HEK293 (cell line): ENCODE results near the gene HMCN2.

Experiments used
- CTCF ChIA-PET: fragments of 350-600 bp; formaldehyde crosslinking; extraction: SDS; loops from one replicate; lab custom pipeline; 2021; ENCODE audit warnings: antibody characterized with exemption; lab: Yijun Ruan, JAX
- POLR2A ChIA-PET: fragments of 300-600 bp; formaldehyde crosslinking; extraction: SDS; loops from one replicate; lab custom pipeline; 2020; ENCODE audit warnings: antibody characterized with exemption, inconsistent platforms; lab: Yijun Ruan, JAX
- H3K27ac ChIP-seq: fragments of 200-500 bp; sonication (Bioruptor generic); 2 replicates; pipeline ENCODE4 v1.5.1; 2014; ENCODE audit warnings: low read depth, low read length, control low read depth, inconsistent platforms; ENCODE audit errors: extremely low read depth
- H3K36me3 ChIP-seq, 2 experiments: fragments of 200-500 bp in 1 of 2; sonication (Bioruptor generic) in 1 of 2; 1 replicate in 1 of 2; 2 replicates in 1 of 2; pipeline ENCODE4 v1.5.1; 2014 to 2017; ENCODE audit warnings: inconsistent platforms in 2 of 2, low read length in 2 of 2; ENCODE audit not compliant: control insufficient read depth in 2 of 2, insufficient read depth in 1 of 2
- H3K4me1 ChIP-seq: fragments of 200-500 bp; sonication (Bioruptor generic); 2 replicates; pipeline ENCODE4 v1.5.1; 2014; ENCODE audit warnings: mild to moderate bottlenecking, low read length, inconsistent platforms; ENCODE audit not compliant: control insufficient read depth, insufficient read depth
- H3K4me3 ChIP-seq: 2 replicates; pipeline ENCODE4 v1.5.1; 2011; ENCODE audit warnings: low read depth, mild to moderate bottlenecking, control low read depth, low read length, moderate library complexity
- H3K9me3 ChIP-seq: fragments of 200-500 bp; sonication (Bioruptor generic); 2 replicates; pipeline ENCODE4 v1.5.1; 2014; ENCODE audit warnings: low read depth, low read length, inconsistent platforms; ENCODE audit not compliant: control insufficient read depth, insufficient read depth
- GLIS1 ChIP-seq: fragments of 450-650 bp; formaldehyde crosslinking; IDR thresholded peaks from 2 replicates; pipeline ENCODE4 v1.5.1; 2016; ENCODE audit warnings: missing biosample characterization, missing genetic modification characterization
- GLIS2 ChIP-seq: fragments of 450-650 bp; formaldehyde crosslinking; IDR thresholded peaks from 2 replicates; pipeline ENCODE4 v1.5.1; 2016; ENCODE audit warnings: missing biosample characterization, missing genetic modification characterization
- SCRT2 ChIP-seq: fragments of 450-650 bp; formaldehyde crosslinking; IDR thresholded peaks from 2 replicates; pipeline ENCODE4 v1.5.1; 2016; ENCODE audit warnings: missing biosample characterization, missing genetic modification characterization
- ZBTB21 ChIP-seq: fragments of 450-650 bp; formaldehyde crosslinking; IDR thresholded peaks from 2 replicates; pipeline ENCODE4 v1.5.1; 2017; ENCODE audit warnings: missing biosample characterization, missing genetic modification characterization
- ZBTB48 ChIP-seq: fragments of 450-650 bp; formaldehyde crosslinking; IDR thresholded peaks from 2 replicates; pipeline ENCODE4 v1.5.1; 2016; ENCODE audit warnings: missing biosample characterization, missing genetic modification characterization
- ZBTB8A ChIP-seq: fragments of 450-650 bp; formaldehyde crosslinking; IDR thresholded peaks from 2 replicates; pipeline ENCODE4 v1.5.1; 2016; ENCODE audit warnings: missing biosample characterization, missing genetic modification characterization
- ZFHX2 ChIP-seq: fragments of 450-650 bp; formaldehyde crosslinking; conservative IDR thresholded peaks from 2 replicates; pipeline ENCODE4 v1.5.1; 2016; ENCODE audit warnings: missing biosample characterization, missing genetic modification characterization
- ZFP41 ChIP-seq: fragments of 450-650 bp; formaldehyde crosslinking; IDR thresholded peaks from 2 replicates; pipeline ENCODE4 v1.5.1; 2016; ENCODE audit warnings: missing biosample characterization, missing genetic modification characterization, borderline replicate concordance
- ZIC2 ChIP-seq: fragments of 450-650 bp; formaldehyde crosslinking; IDR thresholded peaks from 2 replicates; pipeline ENCODE4 v1.5.1; 2016; ENCODE audit warnings: missing biosample characterization, missing genetic modification characterization
- ZNF302 ChIP-seq: fragments of 450-650 bp; formaldehyde crosslinking; IDR thresholded peaks from 2 replicates; pipeline ENCODE4 v1.5.1; 2016; ENCODE audit warnings: missing biosample characterization, missing genetic modification characterization, low read depth
- ZNF404 ChIP-seq: fragments of 450-650 bp; formaldehyde crosslinking; IDR thresholded peaks from 2 replicates; pipeline ENCODE4 v1.5.1; 2017; ENCODE audit warnings: missing biosample characterization, missing genetic modification characterization
- ZNF521 ChIP-seq: fragments of 450-650 bp; formaldehyde crosslinking; IDR thresholded peaks from 2 replicates; pipeline ENCODE4 v1.5.1; 2017; ENCODE audit warnings: missing biosample characterization, mild to moderate bottlenecking, missing genetic modification characterization

The HMCN2 gene

DNA sequence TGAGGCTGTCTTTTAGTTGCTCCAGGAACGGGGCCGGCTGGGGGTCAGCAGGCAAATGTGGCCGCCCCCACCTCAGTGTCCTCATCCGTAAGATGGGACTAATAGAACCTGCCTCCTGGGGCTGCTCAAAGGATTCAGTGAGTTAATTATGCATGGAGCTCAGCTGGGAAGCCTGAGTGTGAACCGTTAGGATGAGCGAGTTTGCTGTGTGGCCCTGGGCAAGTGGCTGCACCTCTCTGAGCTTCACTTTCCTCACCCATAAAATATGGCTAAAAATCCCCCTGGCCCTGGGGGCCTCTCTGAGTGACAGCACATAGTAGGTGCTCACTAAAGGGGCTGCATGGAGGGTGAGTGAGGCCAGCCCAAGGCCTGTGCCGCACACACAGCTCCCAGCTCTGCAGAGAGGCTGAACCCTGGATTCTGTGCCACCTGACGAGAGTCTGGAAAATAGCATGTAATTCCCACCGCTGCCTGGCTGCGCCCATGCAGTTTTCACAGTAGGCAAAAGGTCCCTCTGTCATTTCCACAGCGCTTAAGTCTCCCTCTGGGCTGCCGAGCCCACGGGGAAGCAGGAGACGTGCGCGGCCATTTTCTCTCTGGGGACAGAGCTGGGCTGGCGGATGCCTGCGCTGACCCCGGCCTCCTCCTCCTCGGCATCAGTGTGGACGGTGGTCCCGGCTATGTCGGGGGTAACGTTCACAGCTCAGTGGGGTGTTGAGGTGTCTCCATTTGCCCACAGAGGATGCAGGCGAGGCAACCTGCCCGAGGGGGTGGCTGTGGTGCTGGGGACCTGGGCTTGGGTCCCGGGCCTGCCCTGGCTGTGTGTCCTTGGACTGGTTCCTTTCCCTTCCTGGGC, 197.4 kb downstream of the HMCN2 start (continued):
- TF ChIP-seq ZNF521 (tag by site-specific recombination): no peak
- no peak for TF ChIP-seq ZBTB8A (tag by site-specific recombination)

DNA sequence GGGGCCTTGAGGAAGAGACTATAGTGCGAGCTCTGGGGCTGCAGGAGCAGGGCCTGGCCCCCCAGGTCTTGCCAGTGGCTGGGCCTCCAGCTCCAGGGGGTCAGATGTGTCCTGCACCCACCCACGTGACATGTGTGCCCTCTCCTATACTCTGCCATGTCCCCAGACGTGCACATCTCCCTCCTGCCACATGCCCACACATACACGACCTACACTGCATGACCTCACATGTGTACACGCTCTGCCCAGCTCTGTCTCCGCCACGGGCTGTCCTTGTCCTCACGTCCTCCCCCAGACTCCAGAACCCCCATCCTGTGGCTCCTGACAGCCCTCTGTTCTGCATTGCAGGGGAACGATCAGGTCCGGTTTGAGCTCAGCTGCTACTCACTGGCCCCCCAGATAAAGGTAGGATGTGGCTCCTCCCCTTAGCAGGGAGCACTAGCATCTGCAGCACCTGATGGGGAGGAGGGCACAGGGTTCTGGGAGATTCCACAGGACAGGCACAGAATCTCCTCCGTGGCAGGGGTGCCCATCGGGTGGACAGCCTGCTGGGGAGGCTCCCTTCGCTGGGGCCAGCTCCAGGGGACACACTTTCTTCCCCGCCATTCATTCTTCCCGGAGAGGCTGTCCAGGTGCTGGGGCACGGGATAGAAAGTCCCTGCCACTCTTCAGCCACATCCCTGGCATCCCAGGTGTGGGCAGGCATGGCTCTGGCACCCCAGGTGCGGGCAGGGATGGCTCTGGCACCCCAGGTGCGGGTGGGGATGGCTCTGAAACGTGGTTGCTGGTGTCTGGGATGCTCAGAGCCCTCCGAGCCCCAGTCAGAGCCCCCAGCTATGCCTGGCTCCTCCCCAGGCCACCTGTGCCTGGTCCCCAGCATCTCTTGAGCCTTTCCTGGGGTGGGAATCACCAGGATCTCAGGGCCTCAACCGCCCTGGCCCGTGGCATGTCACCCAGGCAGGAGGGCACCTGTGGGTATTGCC, 198.5 kb downstream of the HMCN2 start:
- Histone ChIP-seq H3K27ac (no peak overlapping the region), H3K4me1 (no peaks in the 10 kb centered on the region), H3K4me3 (no peak overlapping the region), H3K9me3 (no peaks in the 10 kb centered on the region), H3K36me3 (peaks cover 0 to 7% of the 10 kb centered on the region in 2 experiments; a peak in 1 of 3 replicates)
- TF ChIP-seq ZFP41 (tag by site-specific recombination) (no peak), ZFHX2 (tag by site-specific recombination) (peak; percentile 21; the same call in 1 of the 2 replicates), GLIS1 (tag by site-specific recombination) (peak; percentile 33; the same call in 1 of the 2 replicates)
- POLR2A ChIA-PET: interaction anchor here (0.5 to 1.8 kb wide), 3 partner anchors 125 to 218 kb away, joined by 4 to 8 read pairs (median 7); no protein-coding TSS in a partner anchor
- CTCF ChIA-PET: interaction anchor here (1.2 to 15.5 kb wide), 5 partner anchors 223 to 406 kb away, joined by 3 to 305 read pairs (median 9); partner anchors contain the start of gene EXOSC2

DNA sequence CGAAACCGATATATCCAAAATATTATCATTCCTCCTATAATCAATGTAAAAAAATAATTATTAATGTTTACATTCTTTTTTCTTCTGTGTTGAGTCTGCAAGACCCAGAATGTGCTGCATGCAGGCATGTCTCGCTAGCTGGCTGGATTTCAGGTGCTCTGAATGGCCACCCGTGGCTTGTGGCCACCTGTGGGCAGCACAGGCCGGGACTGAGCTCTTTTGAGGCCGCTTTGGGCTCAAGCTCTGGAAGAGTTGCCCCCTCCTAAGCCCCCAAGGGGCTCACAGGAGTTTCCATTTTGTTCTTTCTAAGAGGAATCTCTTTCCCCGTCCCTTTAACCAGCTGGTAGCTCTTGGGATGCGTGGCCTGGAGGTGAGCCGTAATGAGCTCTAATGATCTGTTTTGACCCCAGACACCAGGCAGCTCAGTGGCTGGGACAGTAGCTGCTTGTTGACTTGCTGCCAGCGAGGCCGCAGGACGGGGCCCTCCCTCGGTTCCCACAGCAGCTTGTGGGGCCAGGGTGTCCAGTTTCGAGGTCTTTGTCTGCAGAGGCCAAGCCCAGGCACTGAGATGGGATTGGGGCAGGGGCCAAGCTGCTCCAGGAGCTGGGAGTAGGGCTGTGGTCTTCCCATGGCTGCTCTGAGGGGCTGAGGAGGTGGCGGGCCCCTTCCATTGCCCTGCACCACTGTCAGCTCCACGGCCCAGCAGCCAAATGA, 200.0 kb downstream of the HMCN2 start:
- TF ChIP-seq SCRT2 (tag by site-specific recombination): peak; percentile 44; the same call in 1 of the 2 replicates
- no peak for TF ChIP-seq ZNF302 (tag by site-specific recombination)
- no peak for TF ChIP-seq ZBTB48
- TF ChIP-seq ZIC2: peak; percentile 33
- Histone ChIP-seq H3K4me1 (no peaks in the 10 kb centered on the region), H3K27ac (no peak overlapping the region), H3K4me3 (no peak overlapping the region), H3K36me3 (peaks cover 0 to 7% of the 10 kb centered on the region in 2 experiments; a peak in 1 of 3 replicates), H3K9me3 (no peaks in the 10 kb centered on the region)
- ChIA-PET POLR2A (interaction anchor here (0.5 to 0.6 kb wide), 2 partner anchors 22 to 157 kb away, joined by 7 to 11 read pairs; no protein-coding TSS in a partner anchor), CTCF (interaction anchor here (0.6 to 15.5 kb wide), 2 partner anchors 114 to 221 kb away, joined by 5 to 305 read pairs; partner anchors contain the start of gene EXOSC2)

GRCh38 chr9:130466537-130467217, 201.1 kb downstream of the HMCN2 start:
- TF ChIP-seq ZBTB21 (tag by site-specific recombination) (no peak), GLIS2 (0 out of 2 replicates have a peak, but pooled peaks have one; percentile 8), ZNF404 (tag by site-specific recombination) (no peak)
- CTCF ChIA-PET: interaction anchor here (0.6 to 15.5 kb wide), 2 partner anchors 146 to 220 kb away, joined by 4 to 305 read pairs; partner anchors contain the start of gene EXOSC2
- H3K36me3 ChIP-seq: peaks cover 0 to 10% of the 10 kb centered on the region in 2 experiments; a peak in 1 of 3 replicates
- no peaks in the 10 kb centered on the region for H3K9me3 ChIP-seq
- no peak overlapping the region for H3K4me3 ChIP-seq
- H3K4me1 ChIP-seq: no peaks in the 10 kb centered on the region
- POLR2A ChIA-PET: no interaction called here
- no peak overlapping the region for H3K27ac ChIP-seq
